ENCODE results near the gene DAPK1. TPM values are rescaled to one million over a fixed set of nuclear protein-coding genes. Genes with fewer than 3 reads are reported as not detected.

The DAPK1 gene
- total RNA-seq, 4 donors from 2014 or later, result 8.8 to 18.3 (median 9.9) TPM

GRCh38 chr9:87520172-87520683 is 22.6 kb downstream of the DAPK1 start:
- no peak for TF ChIP-seq CTCF (IDR thresholded peaks at IDR 0.05)
- DNase-seq (ENCODE audit: low spot score in 2 of 2), result no peak
- intact Hi-C loops (cut with DNase I; ENCODE audit: low total_unique reads), result no loop called here
- no peak overlapping the region for H3K4me3 ChIP-seq (ENCODE audit: low read depth, poor library complexity, severe bottlenecking)
- 76% methylated on average over 6 of the region's 6 CpGs for WGBS, 2 donors

GRCh38 chr9:87521834-87522233 is 24.2 kb downstream of the DAPK1 start:
- intact Hi-C loops (cut with DNase I; ENCODE audit: low total_unique reads), result no loop called here
- no peak overlapping the region for H3K4me3 ChIP-seq (ENCODE audit: low read depth, poor library complexity, severe bottlenecking)
- DNase-seq (ENCODE audit: low spot score in 2 of 2), result no peak
- no peak for TF ChIP-seq POLR2A (IDR thresholded peaks at IDR 0.05)
- TF ChIP-seq CTCF (IDR thresholded peaks at IDR 0.05), result no peak
- WGBS, 2 donors, result 79 to 91% methylated on average over 7 of the region's 7 CpGs

- TF ChIP-seq POLR2A (IDR thresholded peaks at IDR 0.05) (no peak), CTCF (IDR thresholded peaks at IDR 0.05) (no peak)
- DNase-seq (ENCODE audit: low spot score in 2 of 2), result no peak
- H3K4me3 ChIP-seq (ENCODE audit: low read depth, poor library complexity, severe bottlenecking), result no peak overlapping the region
- WGBS, 2 donors, result 79 to 89% methylated on average over 5 of the region's 5 CpGs
- intact Hi-C loops (cut with DNase I; ENCODE audit: low total_unique reads), result no loop called here
These were observed 26.4 kb downstream of the DAPK1 start for GRCh38 chr9:87524061-87524460.

- WGBS, 2 donors, result 86 to 89% methylated on average over 9 of the region's 9 CpGs
- intact Hi-C loops (cut with DNase I; ENCODE audit: low total_unique reads), result no loop called here
- TF ChIP-seq POLR2A (IDR thresholded peaks at IDR 0.05) (no peak), CTCF (IDR thresholded peaks at IDR 0.05) (no peak)
- DNase-seq (ENCODE audit: low spot score in 2 of 2), result no peak
- no peak overlapping the region for H3K4me3 ChIP-seq (ENCODE audit: low read depth, poor library complexity, severe bottlenecking)
These were observed 28.1 kb downstream of the DAPK1 start for GRCh38 chr9:87525546-87526303.

GRCh38 chr9:87527211-87527916 is 29.7 kb downstream of the DAPK1 start:
- 87 to 91% methylated on average over 12 to 13 of the region's 13 CpGs for WGBS, 2 donors
- DNase-seq (ENCODE audit: low spot score in 2 of 2), result no peak
- intact Hi-C loops (cut with DNase I; ENCODE audit: low total_unique reads), result no loop called here
- TF ChIP-seq POLR2A (IDR thresholded peaks at IDR 0.05) (no peak), CTCF (IDR thresholded peaks at IDR 0.05) (no peak)
- no peak overlapping the region for H3K4me3 ChIP-seq (ENCODE audit: low read depth, poor library complexity, severe bottlenecking)
